GM12892 (cell line): ENCODE measurements around the gene UNC5A.

Experiments
- POLR2A ChIP-seq: IDR thresholded peaks from 2 replicates; pipeline ENCODE4 v1.6.1; 2011; ENCODE audit warnings: low read depth, low read length, control low read depth
- POLR2AphosphoS5 ChIP-seq: IDR thresholded peaks from 2 replicates; pipeline ENCODE4 v1.6.1; 2011; ENCODE audit warnings: low read depth, low read length, control low read depth
- TAF1 ChIP-seq: IDR thresholded peaks from 2 replicates; pipeline ENCODE4 v1.6.1; 2011; ENCODE audit warnings: low read depth, mild to moderate bottlenecking, control low read depth, low read length, borderline replicate concordance

DNA sequence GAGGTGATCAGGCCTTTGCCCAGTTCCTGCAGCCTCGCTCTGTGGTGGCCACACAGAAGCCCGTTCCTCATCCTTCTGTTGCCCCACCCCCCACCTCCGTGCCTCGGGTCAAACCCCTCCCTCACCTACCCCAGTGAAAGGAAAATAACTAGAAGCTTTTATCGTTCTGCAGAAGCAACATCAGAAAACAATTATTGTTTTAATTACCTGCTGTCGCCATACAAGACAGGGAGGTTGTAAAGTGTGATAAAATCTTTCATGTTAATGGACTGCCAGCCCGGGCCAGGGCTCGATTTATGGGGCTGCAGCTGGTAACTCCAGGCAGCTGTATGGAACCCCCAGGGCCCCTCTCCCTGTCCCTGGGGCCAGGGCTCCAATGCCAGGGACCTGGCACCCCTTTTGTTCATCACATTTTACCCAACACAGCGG is 20.6 kb downstream of the UNC5A start:
- TF ChIP-seq POLR2A, result no peak
- TF ChIP-seq POLR2AphosphoS5, result no peak
- TF ChIP-seq TAF1, result no peak
